ENCODE results near the gene LOXL4.

GRCh38 chr10:98244141-98244540 is 23.9 kb downstream of the LOXL4 start:
- TF ChIP-seq CTCF (IDR thresholded peaks at IDR 0.05) (no peak), POLR2A (IDR thresholded peaks at IDR 0.05) (no peak)

Data from uterus (tissue), 2 donors.